GM12873 (cell line): Measurements from ENCODE around the gene RAMP2.

Experiments used
- TF ChIP-seq, protein P1 (sequence below): IDR thresholded peaks from 2 replicates; pipeline ENCODE4 v1.5.1; 2012; ENCODE audit warnings: low read depth, mild to moderate bottlenecking, moderate library complexity, low read length, control low read depth; ENCODE audit not compliant: insufficient read depth; ENCODE audit errors: missing control alignments

Gene RAMP2

DNA sequence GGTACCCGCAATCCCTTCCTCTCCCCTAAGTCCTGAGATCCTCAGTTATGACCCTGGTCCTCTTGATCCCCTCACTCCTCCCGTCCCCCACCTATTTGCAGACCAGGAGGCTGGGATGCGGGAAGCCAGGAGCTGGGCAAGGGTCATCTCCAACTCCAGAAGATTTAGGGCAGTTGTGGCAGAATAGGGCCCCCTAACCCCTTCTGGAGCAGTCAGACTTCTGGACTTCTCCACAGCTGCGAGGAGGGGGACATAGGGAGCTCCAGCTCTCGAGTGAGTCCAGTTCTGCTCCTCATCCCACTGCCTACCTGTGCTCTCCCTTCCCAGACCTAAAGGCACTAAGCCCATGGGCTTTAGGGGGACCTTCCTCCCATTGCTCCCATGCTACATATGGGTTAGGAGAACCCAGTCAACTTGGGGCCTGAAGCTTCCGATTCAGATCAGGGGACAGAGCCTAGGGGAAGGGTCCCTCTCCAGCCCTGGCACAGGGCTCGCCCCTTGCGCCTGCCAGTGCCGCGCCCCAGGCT, 20.7 kb downstream of the RAMP2 start:
- TF ChIP-seq, protein P1, sequence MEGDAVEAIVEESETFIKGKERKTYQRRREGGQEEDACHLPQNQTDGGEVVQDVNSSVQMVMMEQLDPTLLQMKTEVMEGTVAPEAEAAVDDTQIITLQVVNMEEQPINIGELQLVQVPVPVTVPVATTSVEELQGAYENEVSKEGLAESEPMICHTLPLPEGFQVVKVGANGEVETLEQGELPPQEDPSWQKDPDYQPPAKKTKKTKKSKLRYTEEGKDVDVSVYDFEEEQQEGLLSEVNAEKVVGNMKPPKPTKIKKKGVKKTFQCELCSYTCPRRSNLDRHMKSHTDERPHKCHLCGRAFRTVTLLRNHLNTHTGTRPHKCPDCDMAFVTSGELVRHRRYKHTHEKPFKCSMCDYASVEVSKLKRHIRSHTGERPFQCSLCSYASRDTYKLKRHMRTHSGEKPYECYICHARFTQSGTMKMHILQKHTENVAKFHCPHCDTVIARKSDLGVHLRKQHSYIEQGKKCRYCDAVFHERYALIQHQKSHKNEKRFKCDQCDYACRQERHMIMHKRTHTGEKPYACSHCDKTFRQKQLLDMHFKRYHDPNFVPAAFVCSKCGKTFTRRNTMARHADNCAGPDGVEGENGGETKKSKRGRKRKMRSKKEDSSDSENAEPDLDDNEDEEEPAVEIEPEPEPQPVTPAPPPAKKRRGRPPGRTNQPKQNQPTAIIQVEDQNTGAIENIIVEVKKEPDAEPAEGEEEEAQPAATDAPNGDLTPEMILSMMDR = no peak

GRCh38 chr17:42782166-42783061, 21.4 kb downstream of the RAMP2 start:
- TF ChIP-seq, protein P1 = no peak

- TF ChIP-seq, protein P1 = no peak
These were observed 22.2 kb downstream of the RAMP2 start for GRCh38 chr17:42783062-42783790.

GRCh38 chr17:42783791-42784138, 22.7 kb downstream of the RAMP2 start:
- TF ChIP-seq, protein P1 = no peak

- TF ChIP-seq, protein P1 = no peak
These were observed 23.4 kb downstream of the RAMP2 start for GRCh38 chr17:42784409-42784808.

DNA sequence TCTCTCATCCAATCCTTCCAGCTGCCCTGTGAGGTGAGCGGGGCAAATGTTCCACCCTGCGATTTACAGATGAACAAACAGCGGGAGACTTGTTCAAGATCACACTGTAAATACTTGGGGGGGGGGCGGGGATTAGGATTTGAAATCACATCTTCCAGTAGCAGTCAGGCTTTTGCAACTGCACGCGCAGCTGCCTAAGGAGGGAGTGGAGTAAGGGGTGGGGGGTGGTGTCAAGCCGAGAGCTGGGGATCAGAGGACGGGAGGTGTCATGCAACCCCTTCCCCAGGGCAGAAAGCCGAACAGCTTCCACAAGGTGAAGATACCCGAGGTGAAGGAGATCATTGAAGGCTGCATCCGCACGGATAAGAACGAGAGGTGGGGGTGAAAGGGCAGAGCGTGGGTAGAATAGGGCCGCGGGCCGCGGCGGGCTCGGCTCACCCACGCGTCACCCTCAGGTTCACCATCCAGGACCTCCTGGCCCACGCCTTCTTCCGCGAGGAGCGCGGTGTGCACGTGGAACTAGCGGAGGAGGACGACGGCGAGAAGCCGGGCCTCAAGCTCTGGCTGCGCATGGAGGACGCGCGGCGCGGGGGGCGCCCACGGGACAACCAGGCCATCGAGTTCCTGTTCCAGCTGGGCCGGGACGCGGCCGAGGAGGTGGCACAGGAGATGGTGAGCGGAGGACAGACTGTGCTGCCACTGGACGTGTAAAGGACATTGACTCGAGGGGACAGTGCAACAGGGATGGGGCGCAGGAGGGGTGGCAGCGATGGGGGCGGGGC, 24.0 kb downstream of the RAMP2 start:
- TF ChIP-seq, protein P1 = no peak
